ENCODE results near the gene PLXNB2. TPM values are rescaled to one million over a fixed set of nuclear protein-coding genes. Genes with fewer than 3 reads are reported as not detected.

Gene PLXNB2
- total RNA-seq, 4 donors from 2014 or later, result 44.7 to 208 (median 126) TPM

DNA sequence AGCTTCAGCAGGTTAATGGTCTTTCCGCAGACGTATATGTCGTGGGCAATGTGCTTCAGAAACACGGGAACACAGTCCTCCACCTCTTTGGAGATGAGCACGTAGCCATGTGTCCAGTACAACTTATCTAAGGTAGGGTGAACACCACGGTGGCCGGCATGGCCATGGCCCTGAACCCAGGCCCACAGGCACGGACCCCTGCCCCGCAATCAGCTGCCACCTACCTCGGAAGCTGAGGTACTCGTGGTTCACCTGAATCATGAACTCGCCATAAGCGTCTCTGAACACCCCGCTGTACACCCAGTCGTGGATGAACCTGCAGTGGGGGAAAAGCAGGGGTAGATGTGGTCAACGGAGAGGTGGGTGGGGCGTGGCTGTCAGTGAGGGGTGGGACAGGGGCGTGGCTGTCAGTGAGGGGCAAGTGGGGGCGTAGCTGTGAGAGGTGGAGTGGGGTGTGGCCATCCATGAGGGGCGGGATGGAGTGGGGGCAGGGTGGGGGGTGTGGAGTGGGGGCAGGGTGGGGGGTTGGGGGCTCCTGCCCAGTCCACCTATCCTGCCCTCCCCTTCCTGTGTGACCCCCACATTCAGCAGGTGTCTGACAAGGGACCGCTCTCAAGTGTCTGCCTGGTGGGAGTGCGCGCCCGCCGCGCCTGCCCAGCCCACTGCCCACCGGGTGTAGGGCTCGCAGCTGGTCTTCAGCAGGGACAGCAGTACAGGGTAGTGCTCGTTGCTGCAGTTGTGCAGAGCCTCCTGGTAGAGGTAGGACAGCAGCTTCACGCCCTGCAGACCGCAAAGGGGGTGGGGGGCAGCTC is 81.2 kb downstream of the PLXNB2 start:
- Histone ChIP-seq H3K36me3 (no peaks in the 10 kb centered on the region), H3K4me1 (no peaks in the 10 kb centered on the region), H3K27ac (no peak overlapping the region), H3K27me3 (no peaks in the 10 kb centered on the region), H3K9me3 (no peaks in the 10 kb centered on the region), H3K4me3 (no peak overlapping the region)
- TF ChIP-seq POLR2A (IDR thresholded peaks at IDR 0.05), result no peak
- TF ChIP-seq, protein P1, sequence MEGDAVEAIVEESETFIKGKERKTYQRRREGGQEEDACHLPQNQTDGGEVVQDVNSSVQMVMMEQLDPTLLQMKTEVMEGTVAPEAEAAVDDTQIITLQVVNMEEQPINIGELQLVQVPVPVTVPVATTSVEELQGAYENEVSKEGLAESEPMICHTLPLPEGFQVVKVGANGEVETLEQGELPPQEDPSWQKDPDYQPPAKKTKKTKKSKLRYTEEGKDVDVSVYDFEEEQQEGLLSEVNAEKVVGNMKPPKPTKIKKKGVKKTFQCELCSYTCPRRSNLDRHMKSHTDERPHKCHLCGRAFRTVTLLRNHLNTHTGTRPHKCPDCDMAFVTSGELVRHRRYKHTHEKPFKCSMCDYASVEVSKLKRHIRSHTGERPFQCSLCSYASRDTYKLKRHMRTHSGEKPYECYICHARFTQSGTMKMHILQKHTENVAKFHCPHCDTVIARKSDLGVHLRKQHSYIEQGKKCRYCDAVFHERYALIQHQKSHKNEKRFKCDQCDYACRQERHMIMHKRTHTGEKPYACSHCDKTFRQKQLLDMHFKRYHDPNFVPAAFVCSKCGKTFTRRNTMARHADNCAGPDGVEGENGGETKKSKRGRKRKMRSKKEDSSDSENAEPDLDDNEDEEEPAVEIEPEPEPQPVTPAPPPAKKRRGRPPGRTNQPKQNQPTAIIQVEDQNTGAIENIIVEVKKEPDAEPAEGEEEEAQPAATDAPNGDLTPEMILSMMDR (IDR thresholded peaks at IDR 0.05), result no peak
- DNase-seq, result no peak
- intact Hi-C loops (cut with DNase I; ENCODE audit: low total_unique reads), result no loop called here

DNA sequence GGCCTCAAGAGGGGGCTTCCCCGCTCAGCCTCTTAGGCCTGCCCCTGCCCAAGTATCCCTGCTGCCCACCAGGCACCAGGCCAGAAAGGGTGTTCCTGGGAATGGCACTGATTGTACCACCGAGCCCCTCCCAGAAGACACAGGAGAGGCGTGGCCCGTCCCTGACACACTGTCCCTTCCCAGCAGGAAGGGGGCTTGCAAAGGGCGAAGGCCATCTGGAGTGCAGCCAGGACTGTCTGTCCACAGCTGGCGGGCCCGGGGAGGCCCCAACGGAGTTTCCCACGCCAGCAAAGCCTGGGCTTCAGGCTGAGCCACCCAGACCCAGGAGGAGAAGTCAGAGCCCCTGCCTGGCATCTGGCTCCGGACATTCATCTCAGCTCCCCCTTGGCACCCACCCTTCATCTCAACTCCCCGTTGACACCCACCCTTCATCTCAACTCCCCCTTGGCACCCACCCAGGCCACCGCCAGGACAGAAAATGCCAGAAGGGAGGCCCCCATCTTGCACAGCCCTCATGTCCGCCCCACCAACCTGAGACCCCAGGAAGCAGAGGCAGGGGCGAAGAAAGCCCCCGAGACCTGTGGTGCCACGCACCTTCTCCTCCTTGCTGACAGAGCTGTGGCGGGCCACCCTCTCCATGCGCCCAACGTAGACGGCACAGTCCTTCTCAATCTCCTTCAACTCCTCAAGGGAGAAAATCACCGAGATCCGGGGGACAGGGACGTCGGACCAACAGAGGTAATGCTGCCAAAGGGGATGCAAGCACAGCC is 82.1 kb downstream of the PLXNB2 start:
- no peaks in the 10 kb centered on the region for H3K27me3 ChIP-seq
- no peaks in the 10 kb centered on the region for H3K36me3 ChIP-seq
- TF ChIP-seq POLR2A (IDR thresholded peaks at IDR 0.05), result no peak
- TF ChIP-seq, protein P1 (IDR thresholded peaks at IDR 0.05), result no peak
- no peak overlapping the region for H3K4me3 ChIP-seq
- intact Hi-C loops (cut with DNase I; ENCODE audit: low total_unique reads), result no loop called here
- no peak for DNase-seq
- H3K4me1 ChIP-seq, result no peaks in the 10 kb centered on the region
- no peaks in the 10 kb centered on the region for H3K9me3 ChIP-seq
- no peak overlapping the region for H3K27ac ChIP-seq

Other genes with a start within 250 kb of the PLXNB2 start
- not detected for gene TTLL8, start 249.3 kb downstream of the PLXNB2 start, total RNA-seq
- 1 to 10 TPM in 1 of 4 donors, under 1 TPM in 2, not detected in 1; 0.29 to 1.9 (median 0.40) TPM for gene MLC1, start 222.2 kb downstream of the PLXNB2 start, total RNA-seq
- 1 to 10 TPM in 2 of 4 donors, not detected in 2; 1.8 to 3.4 TPM for gene MOV10L1, start 217.6 kb downstream of the PLXNB2 start, total RNA-seq
- gene PANX2, start 136.9 kb downstream of the PLXNB2 start, total RNA-seq, result under 1 TPM in 2 of 4 donors, not detected in 2; 0.35 to 0.43 TPM
- 10 to 100 TPM in 3 of 4 donors, 1 to 10 TPM in 1; 9.5 to 37.3 (median 15.0) TPM for gene TRABD, start 121.7 kb downstream of the PLXNB2 start, total RNA-seq
- gene SELENOO, start 106.6 kb downstream of the PLXNB2 start, total RNA-seq, result 10 to 100 TPM in 2 of 4 donors, 1 to 10 TPM in 2; 1.5 to 22.1 (median 10.0) TPM
- gene TUBGCP6, start 62.6 kb downstream of the PLXNB2 start, total RNA-seq, result 10 to 100 TPM; 19.1 to 52.2 (median 40.7) TPM
- gene HDAC10, start 56.4 kb downstream of the PLXNB2 start, total RNA-seq, result 10 to 100 TPM in 3 of 4 donors, 1 to 10 TPM in 1; 1.2 to 40.5 (median 20.6) TPM
- gene MAPK12, start 46.0 kb downstream of the PLXNB2 start, total RNA-seq, result 10 to 100 TPM; 10.3 to 41.4 (median 28.3) TPM
- 10 to 100 TPM in 3 of 4 donors, 1 to 10 TPM in 1; 7.9 to 39.5 (median 22.4) TPM for gene MAPK11, start 37.3 kb downstream of the PLXNB2 start, total RNA-seq
- gene DENND6B, start 19.4 kb upstream of the PLXNB2 start, total RNA-seq, result 10 to 100 TPM in 1 of 4 donors, 1 to 10 TPM in 3; 2.9 to 15.5 (median 8.0) TPM
- 10 to 100 TPM; 42.4 to 73.1 (median 47.2) TPM for gene PPP6R2, start 35.7 kb upstream of the PLXNB2 start, total RNA-seq
- 10 to 100 TPM; 35.0 to 84.0 (median 60.9) TPM for gene SBF1, start 167.4 kb upstream of the PLXNB2 start, total RNA-seq
- gene ADM2, start 173.9 kb upstream of the PLXNB2 start, total RNA-seq, result under 1 TPM in 2 of 4 donors, not detected in 2; 0.14 to 0.95 TPM
- not detected for gene MIOX, start 179.2 kb upstream of the PLXNB2 start, total RNA-seq
- 10 to 100 TPM; 19.7 to 61.3 (median 32.0) TPM for gene LMF2, start 200.1 kb upstream of the PLXNB2 start, total RNA-seq
- gene NCAPH2, start 200.6 kb upstream of the PLXNB2 start, total RNA-seq, result 100 to 1,000 TPM in 1 of 4 donors, 10 to 100 TPM in 3; 51.7 to 155 (median 55.4) TPM
- gene SCO2, start 218.0 kb upstream of the PLXNB2 start, total RNA-seq, result 1 to 10 TPM in 2 of 4 donors, not detected in 2; 3.5 to 3.9 TPM
- gene TYMP, start 222.4 kb upstream of the PLXNB2 start, total RNA-seq, result 10 to 100 TPM in 3 of 4 donors, 1 to 10 TPM in 1; 4.4 to 21.5 (median 15.6) TPM
- gene KLHDC7B, start 238.3 kb upstream of the PLXNB2 start, total RNA-seq, result not detected